NCI-H2107 treated with DMSO at 0.1 percent for 48 hours (cell line): ENCODE measurements around the gene RIF1.

Source experiments
- DNase-seq: peaks from one replicate; lab custom pipeline; 2025; ENCODE audit not compliant: unreplicated experiment; lab: John Stamatoyannopoulos, UW

RIF1 gene, protein sequence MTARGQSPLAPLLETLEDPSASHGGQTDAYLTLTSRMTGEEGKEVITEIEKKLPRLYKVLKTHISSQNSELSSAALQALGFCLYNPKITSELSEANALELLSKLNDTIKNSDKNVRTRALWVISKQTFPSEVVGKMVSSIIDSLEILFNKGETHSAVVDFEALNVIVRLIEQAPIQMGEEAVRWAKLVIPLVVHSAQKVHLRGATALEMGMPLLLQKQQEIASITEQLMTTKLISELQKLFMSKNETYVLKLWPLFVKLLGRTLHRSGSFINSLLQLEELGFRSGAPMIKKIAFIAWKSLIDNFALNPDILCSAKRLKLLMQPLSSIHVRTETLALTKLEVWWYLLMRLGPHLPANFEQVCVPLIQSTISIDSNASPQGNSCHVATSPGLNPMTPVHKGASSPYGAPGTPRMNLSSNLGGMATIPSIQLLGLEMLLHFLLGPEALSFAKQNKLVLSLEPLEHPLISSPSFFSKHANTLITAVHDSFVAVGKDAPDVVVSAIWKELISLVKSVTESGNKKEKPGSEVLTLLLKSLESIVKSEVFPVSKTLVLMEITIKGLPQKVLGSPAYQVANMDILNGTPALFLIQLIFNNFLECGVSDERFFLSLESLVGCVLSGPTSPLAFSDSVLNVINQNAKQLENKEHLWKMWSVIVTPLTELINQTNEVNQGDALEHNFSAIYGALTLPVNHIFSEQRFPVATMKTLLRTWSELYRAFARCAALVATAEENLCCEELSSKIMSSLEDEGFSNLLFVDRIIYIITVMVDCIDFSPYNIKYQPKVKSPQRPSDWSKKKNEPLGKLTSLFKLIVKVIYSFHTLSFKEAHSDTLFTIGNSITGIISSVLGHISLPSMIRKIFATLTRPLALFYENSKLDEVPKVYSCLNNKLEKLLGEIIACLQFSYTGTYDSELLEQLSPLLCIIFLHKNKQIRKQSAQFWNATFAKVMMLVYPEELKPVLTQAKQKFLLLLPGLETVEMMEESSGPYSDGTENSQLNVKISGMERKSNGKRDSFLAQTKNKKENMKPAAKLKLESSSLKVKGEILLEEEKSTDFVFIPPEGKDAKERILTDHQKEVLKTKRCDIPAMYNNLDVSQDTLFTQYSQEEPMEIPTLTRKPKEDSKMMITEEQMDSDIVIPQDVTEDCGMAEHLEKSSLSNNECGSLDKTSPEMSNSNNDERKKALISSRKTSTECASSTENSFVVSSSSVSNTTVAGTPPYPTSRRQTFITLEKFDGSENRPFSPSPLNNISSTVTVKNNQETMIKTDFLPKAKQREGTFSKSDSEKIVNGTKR (N-terminal part only)

DNA sequence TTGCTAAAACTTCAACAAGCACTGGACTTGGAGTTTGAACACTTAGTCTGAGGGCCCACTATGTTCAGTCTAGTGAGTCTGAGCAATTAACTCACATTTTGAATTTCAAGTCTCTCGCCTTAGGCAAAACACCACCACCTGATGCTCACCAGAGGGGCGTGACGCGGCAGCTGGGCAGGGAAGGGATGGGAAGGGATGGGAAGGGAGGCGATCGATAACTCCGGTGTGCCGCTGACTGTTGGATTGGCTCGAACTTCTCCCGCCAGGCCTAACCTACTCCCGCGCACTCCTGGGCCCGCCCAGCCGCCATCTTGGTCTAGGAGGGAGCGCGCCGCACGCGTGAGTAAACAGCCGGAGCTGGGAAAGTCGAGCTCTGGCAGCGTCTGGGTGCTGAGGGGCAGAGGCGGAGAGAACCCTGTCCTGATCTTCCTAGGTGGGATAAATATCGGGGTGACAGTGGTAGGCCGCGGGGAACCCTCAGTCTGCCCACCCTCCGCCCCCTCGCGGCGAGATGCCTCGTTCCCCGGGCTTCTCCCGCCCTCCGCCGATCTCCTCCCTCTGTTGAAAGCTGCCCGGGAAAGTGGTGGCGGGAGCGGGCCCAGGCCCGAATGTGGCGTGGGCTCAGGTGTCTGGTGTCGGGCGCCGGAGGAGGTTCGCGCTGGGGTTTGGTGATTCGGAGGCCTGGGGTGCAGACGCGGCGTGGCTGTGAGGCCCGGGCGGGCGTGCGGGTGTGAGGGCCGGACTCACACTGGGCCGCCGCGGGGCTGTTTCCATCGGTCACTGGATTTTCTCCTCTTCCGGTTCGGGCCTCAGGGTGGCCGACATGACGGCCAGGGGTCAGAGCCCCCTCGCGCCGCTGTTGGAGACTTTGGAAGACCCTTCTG, at the start of gene RIF1:
RIF1 (plus strand) TSS at position 302 of the 884 bp plus-strand sequence; CDS start at position 824, 522 bp downstream.
- peak; percentile 90 for DNase-seq

DNA sequence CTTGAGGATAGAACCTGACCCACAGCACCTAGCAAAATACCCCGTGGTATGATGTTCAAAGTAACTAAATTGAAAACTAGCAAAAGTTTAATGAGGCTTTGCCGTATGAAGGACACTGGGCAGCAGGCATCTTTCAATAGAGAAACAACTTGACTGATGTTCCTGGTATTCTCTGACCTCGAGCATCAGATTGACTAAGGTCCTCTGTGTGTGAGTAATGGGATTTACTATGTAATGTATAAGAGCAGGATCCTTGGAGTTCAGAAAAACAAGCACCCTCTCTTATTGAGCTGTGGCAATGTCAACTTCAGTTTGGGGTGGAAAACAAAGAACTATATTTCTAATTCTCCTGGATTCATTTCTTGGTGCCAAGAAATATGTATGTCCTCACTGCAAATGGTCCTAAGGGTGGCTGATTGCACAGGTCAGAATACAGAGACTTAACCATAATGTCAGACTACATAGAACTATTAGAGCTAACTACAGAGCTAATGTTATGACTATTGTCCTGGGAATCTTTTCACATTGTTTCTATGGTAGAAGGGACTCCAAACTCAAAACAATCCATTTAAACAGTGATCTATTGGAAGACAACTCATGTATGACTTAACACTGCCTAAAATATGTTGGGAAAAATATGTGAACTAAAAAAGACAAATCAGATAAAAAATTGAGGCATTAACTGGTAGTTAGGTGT, 47.9 kb upstream of the RIF1 start:
- DNase-seq, result no peak

DNA sequence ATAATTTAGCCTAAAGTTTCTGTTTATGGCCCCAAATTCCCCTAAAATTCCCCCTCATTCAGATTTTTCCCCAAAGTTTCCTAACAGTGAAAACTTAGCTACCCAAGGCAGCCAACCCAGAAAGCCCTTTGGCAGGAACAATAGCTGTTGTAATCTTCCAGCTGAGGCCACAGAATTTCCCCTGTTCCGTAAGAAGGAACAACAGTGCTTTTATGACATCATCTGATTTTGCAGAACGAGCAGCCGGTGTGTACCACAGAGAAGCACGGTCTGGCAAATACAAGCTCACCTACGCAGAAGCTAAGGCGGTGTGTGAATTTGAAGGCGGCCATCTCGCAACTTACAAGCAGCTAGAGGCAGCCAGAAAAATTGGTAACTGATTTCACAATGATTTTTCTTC, 46.0 kb upstream of the RIF1 start:
- DNase-seq, result no peak

DNA sequence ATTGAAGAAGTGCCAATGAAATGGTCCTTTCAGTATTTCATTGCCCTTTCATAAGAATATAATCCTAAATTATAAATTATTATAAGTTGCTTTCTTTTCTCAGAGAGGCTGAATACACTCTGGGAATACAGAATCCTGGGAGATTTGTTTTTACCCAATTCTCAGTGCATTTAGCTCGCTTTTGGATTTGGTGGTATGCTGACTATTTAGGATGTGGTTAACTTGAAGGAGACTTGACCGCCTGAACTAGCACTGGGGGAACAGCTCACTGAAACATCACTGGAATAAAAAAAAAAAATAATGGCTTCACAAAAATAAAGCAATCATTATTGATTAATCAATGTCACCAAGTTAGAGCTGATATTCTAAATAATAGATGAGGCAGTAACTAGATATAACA, 42.1 kb upstream of the RIF1 start:
- DNase-seq, result no peak

DNA sequence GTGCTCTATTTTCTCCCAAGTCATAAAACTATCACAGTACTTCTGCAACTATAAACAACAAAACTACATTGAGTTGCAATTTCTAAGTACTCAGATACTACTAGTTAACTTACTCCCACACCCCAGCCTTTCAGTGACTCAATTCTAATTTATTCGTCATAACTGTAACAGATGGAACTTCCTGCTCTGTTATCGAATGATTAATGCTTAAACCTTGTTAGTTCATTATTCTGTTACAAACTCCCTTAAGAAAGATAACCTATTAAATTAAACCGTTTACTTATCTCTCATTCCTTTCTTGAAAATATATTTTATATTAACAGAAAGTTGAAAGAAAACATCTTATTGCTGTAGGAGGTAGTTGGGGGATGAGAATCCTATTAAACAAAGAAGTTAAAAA, 35.3 kb upstream of the RIF1 start:
- no peak for DNase-seq

DNA sequence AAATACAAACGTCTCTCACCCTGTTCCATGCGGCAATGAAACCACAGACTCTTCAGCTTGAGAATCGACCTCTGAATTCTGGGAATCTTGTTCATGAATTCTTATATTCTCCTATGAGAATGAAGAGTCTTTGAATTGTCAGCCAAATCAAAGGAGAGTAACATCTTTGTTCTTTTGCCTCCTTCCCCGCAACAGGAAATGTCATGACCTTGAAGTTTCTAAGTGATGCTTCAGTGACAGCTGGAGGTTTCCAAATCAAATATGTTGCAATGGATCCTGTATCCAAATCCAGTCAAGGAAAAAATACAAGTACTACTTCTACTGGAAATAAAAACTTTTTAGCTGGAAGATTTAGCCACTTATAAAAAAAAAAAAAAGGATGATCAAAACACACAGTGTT, 30.5 kb upstream of the RIF1 start:
- DNase-seq, result no peak

DNA sequence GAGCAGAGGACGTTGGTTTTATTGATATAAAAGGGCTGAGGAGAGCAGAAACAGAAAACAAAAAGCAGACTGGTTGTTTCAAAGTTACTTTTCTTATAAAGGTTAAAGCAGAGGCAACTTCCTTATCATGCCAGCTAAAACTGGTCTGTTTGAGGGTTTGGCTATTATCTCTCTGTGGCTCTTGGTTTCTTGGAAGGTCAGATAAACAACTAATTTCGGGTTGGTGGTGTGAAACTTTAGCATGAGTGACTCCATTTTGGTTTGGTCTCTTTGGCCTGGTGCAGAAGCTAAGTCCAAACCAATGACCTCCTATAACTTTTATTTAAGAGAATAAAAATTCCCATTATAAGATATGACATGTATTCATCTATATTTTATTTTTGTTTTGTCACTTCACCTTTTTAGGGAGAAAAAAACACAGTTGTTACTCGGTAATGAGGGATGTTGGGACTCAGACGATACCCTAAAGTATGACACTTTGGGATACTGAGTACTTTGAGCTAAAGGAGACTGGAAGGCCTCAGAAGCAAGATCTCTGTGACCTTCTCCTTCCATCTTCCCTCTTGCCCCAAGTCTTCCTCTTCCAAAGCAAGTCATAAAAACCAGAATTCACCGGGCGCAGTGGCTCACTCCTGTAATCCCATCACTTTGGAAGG, 29.0 kb upstream of the RIF1 start:
- no peak for DNase-seq

DNA sequence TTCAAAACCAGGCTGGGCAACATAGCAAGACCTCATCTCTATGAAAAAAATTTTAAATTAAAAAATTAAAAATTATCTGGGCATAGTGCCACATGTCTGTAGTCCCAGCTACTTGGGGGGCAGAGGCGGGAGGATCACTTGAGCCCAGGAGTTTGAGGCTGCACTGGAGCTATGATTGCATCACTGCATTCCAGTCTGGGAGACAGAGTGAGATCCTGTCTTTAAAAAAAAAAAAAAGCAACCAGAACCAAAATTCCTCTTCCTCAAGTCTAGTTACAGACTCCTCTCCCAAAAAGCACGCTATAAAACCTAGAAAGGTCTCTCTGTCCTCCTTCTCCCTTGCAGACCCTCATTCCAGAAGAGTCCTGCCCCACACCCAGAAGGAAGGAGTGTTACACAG, 28.4 kb upstream of the RIF1 start:
- no peak for DNase-seq

DNA sequence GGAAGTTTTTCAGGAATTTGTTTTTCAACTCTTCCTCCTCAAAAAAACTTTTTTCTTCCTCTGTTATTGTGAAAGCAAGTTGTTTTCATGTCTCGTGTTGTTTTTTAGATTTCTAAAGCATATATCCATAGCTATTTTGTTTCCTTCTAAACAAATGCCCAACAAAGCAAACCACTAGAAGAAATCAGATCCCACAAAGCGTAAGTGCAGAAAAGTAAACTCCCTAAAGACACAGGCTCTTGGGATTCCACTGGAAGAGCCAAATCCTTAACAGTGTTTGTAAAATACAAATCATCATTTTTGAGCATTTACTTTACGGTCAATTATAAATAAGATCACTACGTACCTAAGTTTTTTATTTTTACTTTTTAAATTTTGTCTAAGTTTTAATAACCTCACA, 21.7 kb upstream of the RIF1 start:
- DNase-seq, result no peak

DNA sequence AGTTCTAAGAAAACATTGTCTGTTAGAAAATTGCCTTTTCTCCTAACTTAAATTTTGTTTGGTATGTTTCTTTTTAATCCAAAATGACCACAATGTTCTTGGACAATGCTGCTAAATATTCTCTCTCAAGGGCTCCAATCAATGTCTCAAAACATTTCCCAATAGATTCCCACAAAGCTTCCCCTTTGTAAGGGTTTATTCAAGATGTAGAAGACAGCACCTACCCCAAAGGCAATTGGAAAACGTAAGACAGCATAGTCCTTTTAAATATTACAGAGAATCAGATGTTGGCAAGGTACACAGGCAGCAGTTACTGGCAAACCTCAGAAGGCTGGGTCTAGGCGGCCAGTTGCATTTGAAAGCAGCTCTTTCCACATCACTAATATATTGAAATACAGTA, 18.3 kb upstream of the RIF1 start:
- DNase-seq, result no peak

DNA sequence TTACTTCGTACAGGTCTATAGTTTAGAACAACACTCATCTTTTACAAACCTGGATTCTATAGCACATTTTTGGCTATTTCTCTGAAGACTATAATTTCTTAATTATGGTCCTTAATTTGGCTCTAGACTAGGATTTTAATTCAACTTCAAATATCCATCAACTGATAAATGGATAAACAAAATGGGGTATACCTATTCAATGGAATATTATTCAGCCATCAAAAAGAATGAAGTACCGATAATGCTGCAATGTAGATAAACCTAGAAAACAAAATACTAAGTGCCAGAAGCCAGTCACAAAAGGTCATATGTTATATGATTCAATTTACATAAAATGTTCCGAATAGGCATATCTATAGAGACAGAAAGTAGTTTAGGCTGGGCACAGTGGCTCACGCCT, 15.2 kb upstream of the RIF1 start:
- DNase-seq, result no peak

DNA sequence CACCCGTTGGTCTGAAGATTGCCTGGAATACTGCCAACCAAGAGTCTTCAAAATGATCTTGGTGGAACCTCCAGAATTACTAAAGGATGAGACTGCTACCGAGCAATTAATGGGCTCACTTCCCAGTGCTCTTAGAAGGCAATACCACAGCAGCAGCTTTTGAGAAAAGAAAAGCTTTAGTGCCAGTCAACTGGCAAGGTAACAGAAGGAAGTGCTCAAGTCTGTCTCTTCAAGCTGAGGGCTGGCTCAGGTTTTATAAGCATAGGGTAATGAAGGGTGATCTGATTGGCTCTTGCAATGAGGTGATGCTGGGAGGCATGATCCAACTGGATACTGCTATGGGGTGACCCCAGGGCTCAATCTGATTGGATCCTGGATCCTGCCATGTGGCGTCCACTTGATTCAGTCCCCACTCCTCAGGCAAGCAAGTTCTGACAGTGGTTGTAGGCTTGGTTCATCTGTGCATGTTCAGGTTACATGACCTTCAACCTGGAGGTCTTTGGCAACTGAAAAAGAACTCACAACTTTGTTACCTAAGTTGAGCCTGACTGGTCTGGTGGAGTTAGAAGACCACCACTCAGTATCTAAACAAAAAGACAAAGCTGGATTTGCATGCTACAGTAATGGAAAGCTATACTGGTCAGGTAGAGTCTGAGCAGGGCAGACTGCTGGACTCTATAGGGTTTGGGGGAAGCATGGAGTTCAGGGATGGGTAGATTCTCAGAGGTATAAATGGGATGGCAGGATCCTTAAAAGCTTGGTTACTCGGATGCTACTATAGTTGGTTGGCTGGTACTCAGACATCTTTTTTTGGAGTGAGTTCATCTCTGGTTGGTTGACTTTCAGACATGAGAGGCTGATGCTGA, 14.0 kb upstream of the RIF1 start:
- DNase-seq, result no peak

DNA sequence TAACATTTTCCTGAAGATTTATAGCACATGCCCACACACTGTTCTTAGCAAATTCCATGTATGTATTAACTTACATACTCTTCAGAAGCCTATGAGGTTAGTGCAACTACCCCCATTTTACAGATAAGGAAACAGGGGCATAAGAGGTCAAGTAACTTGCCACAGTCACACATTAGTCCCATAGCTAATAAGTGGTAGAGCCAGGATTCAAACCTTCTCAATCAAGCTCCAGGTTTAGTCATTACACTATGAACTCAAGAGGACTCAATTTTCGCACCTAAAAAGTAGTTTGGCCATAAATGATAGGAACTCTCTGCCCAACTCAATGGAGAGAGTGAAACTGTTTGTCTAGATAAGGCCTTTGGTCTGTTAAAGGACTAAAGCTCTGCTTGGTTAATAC, 9.7 kb upstream of the RIF1 start:
- DNase-seq, result no peak

DNA sequence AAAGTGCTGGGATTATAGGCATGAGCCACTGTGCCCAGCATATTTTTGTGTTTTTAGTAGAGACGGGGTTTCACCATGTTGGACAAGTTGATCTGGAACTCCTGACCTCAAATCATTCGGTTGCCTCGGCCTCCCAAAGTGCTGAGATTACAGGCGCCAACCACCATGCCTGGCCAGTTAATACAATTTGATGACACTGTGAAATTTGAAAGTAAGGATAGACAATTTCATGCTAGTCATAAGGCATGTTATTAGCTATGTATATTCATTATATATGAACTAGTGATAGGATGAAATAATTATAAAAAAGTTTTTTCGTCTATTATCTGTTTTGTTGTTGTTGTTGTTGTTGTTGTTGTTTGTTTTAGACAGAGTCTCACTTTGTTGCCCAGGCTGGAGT, 8.6 kb upstream of the RIF1 start:
- no peak for DNase-seq

DNA sequence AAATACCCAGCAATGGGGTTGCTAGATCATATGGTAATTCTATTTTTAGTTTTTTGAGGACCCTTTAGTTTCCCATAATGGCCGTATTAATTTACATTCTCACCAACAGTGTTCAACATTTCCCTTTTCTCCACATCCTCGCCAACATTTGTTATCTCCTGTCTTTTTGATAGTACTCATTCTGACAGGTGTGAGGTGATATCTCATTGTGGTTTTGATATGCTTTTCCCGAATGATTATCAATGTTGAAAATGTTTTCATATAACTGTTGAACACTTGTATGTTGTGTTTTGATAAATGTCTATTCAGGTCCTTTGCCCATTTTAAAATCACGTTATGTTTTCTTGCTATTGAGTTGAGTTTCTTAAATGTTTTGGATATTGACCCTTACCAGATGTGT, 5.8 kb upstream of the RIF1 start:
- DNase-seq, result no peak

DNA sequence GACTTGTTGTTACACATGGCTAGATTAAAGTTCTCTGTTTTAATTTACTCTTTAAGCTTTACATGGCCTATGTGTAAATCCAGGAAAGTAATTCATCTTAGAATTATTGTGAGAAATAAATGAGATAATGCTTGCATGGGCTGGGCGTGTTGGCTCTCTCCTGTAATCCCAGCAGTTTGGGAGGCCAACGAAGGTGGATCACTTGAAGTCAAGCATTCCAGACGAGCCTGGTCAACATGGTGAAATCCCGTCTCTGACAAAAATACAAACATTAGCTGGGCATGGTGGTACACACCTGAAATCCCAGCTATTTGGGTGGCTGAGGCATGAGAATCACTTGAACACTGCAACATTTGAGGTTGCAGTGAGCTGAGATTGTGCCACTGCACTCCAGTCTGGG, 4.3 kb upstream of the RIF1 start:
- no peak for DNase-seq

DNA sequence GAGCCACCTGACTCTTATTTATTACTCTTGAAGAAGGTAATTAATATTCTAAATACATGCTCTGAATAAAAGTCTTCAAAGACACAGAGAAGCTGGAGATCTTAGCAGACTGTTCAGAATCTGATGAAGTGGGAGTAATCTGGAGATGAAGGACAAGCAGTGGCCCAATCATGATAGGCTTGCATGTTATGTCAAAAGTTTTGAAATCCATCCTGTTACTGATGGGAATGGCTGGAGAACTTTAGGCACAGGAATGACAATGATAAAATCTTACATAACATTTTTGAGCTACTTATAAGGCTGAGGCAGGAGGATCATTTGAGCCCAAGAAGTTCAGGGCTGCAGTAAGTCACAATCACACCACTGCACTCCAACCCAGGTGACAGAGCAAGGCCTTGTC, 2.4 kb upstream of the RIF1 start:
- DNase-seq, result no peak

DNA sequence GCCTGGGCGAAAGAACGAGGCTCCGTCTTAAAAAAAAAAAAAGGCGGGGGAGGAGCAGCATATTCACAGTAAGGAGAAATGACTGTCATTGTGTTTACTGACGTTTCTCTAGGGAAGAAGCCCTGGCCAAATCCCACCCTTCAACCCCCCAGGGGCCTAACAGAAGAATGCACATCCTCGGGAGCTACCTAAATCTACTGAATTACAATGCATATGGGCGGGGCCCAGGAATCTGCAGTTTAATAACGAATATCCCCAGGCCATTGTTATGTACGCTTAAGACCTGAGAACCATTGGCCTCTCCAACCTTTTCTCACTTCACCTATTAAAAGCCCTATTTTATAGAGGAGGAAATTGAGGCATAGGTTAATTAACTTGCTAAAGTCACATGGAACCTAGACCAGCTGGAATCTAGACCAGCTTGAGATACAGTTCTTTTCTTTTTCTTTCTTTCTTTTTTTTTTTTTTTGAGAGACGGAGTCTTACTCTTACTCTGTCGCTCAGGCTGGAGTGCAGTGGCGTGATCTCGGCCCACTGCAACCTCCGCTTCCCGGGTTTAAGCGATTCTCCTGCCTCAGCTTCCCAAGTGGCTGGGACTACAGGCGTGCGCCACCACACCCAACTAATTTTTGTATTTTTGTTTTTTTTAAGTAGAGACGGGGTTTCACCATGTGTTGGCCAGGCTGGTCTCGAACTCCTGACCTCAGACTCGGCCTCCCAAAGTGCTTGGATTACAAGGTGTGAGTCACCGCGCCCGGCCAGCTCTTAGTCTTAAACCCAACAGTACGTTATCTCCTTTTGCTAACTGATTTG, 708 bp upstream of the RIF1 start:
- no peak for DNase-seq
